HCT116 (cell line): ENCODE data around the gene ZNF8. TPM values are rescaled to one million over a fixed set of nuclear protein-coding genes. Genes with fewer than 3 reads are reported as not detected.

Source experiments
- ATAC-seq: fragments of 200-7000 bp; cut with Tn5 transposase; 2 replicates; pipeline ENCODE4 v1.9.1; 2020; ENCODE audit warnings: mild to moderate bottlenecking, moderate library complexity
- BruUV-seq: library from RNA; stranded (reverse); fragments of 400-500 nt; replicated peaks from 2 replicates; lab custom pipeline; 2021; lab: Mats Ljungman, UMichigan
- CTCF ChIA-PET: fragments of 300-600 bp; sonication (Branson Sonifier 250); formaldehyde crosslinking; loops from one replicate; lab custom pipeline; 2021; ENCODE audit warnings: antibody characterized with exemption; lab: Charles Lee
- POLR2A ChIA-PET: fragments of 300-600, 350-600 bp; sonication (Branson Sonifier 250); formaldehyde crosslinking; loops from one replicate; lab custom pipeline; 2021; ENCODE audit warnings: antibody characterized with exemption; lab: Charles Lee
- RAD21 ChIA-PET, 2 experiments: fragments of 300-600 bp; sonication (Branson Sonifier 250); formaldehyde crosslinking; loops; one replicate each; lab custom pipeline; 2023; ENCODE audit warnings: low total read pairs in 2 of 2; ENCODE audit not compliant: uncharacterized antibody in 2 of 2, unreplicated experiment in 2 of 2, low non-redundant PET in 1 of 2; lab: Charles Lee
- DNase-seq: peaks from one replicate; pipeline ENCODE4 v3.0.0-alpha.2; 2010; ENCODE audit warnings: low read depth, low spot score
- H2AFZ ChIP-seq: fragments of 200-600 bp; shearing (Covaris generic), sonication (generic); 2 replicates; pipeline ENCODE4 v1.6.1; 2017; ENCODE audit warnings: low read depth, mixed run types, mixed read lengths, antibody characterized with exemption, low read length; ENCODE audit not compliant: poor library complexity, severe bottlenecking
- H3K27ac ChIP-seq: 2 replicates; pipeline ENCODE4 v1.5.1; 2012; ENCODE audit warnings: low read depth, low read length
- H3K27me3 ChIP-seq: fragments of 200-600 bp; sonication (generic); 2 replicates; pipeline ENCODE4 v1.6.1; 2016; ENCODE audit warnings: mixed run types, low read length, mixed read lengths; ENCODE audit not compliant: insufficient read depth
- H3K36me3 ChIP-seq, 2 experiments: fragments of 200-500 bp in 1 of 2; fragments of 200-600 bp in 1 of 2; sonication (Bioruptor generic) in 1 of 2; sonication (generic) in 1 of 2; 2 replicates each; pipeline versions ENCODE4 v1.5.1 to v1.6.1; 2014 to 2016; ENCODE audit warnings: low read length in 2 of 2, inconsistent platforms in 1 of 2, mixed read lengths in 1 of 2, mixed run types in 1 of 2; ENCODE audit not compliant: insufficient read depth in 2 of 2, control insufficient read depth in 1 of 2
- H3K4me1 ChIP-seq, 2 experiments: fragments of 200-600 bp in 1 of 2; sonication (generic) in 1 of 2; 2 replicates each; pipeline versions ENCODE4 v1.5.1 to v1.6.1; 2012 to 2017; ENCODE audit warnings: low read length in 2 of 2, inconsistent platforms in 1 of 2, mild to moderate bottlenecking in 1 of 2, mixed read lengths in 1 of 2, mixed run types in 1 of 2, moderate library complexity in 1 of 2; ENCODE audit not compliant: insufficient read depth in 2 of 2, control insufficient read depth in 1 of 2
- H3K4me2 ChIP-seq: fragments of 200-600 bp; sonication (generic); 2 replicates; pipeline ENCODE4 v1.6.1; 2017; ENCODE audit warnings: mixed run types, low read length, mixed read lengths
- H3K4me3 ChIP-seq, 2 experiments: fragments of 200-600 bp in 1 of 2; sonication (generic) in 1 of 2; replicated peaks in 1 of 2; 2 replicates each; pipeline ENCODE4 v1.5.1; 2011 to 2016; ENCODE audit warnings: low read length in 2 of 2, control low read depth in 1 of 2, low read depth in 1 of 2, mild to moderate bottlenecking in 1 of 2, mixed read lengths in 1 of 2, mixed run types in 1 of 2
- H3K79me2 ChIP-seq: fragments of 200-600 bp; sonication (generic); 2 replicates; pipeline ENCODE4 v1.6.1; 2017; ENCODE audit warnings: mild to moderate bottlenecking, mixed run types, low read length, moderate library complexity, mixed read lengths; ENCODE audit not compliant: insufficient read depth
- H3K9ac ChIP-seq: fragments of 200-600 bp; sonication (generic); 2 replicates; pipeline ENCODE4 v1.6.1; 2016; ENCODE audit warnings: low read length, mixed read lengths
- H3K9me2 ChIP-seq: fragments of 200-600 bp; sonication (generic), shearing (Covaris generic); 2 replicates; pipeline ENCODE4 v1.6.1; 2017; ENCODE audit warnings: mixed run types, mild to moderate bottlenecking, moderate library complexity; ENCODE audit not compliant: insufficient read depth
- H3K9me3 ChIP-seq, 2 experiments: fragments of 200-500 bp in 1 of 2; fragments of 200-600 bp in 1 of 2; sonication (Bioruptor generic) in 1 of 2; sonication (generic) in 1 of 2; 2 replicates each; pipeline ENCODE4 v1.6.1; 2014 to 2017; ENCODE audit warnings: low read length in 2 of 2, mixed read lengths in 2 of 2, inconsistent platforms in 1 of 2, low read depth in 1 of 2, mild to moderate bottlenecking in 1 of 2, mixed run types in 1 of 2, moderate library complexity in 1 of 2; ENCODE audit not compliant: control insufficient read depth in 1 of 2, insufficient read depth in 1 of 2
- H4K20me1 ChIP-seq: fragments of 200-600 bp; sonication (generic), shearing (Covaris generic); 2 replicates; pipeline ENCODE4 v1.6.1; 2017; ENCODE audit warnings: mixed run types, mild to moderate bottlenecking, moderate library complexity; ENCODE audit not compliant: insufficient read depth
- ATF3 ChIP-seq: IDR thresholded peaks from 2 replicates; pipeline ENCODE4 v1.6.1; 2012
- CBX3 ChIP-seq: IDR thresholded peaks from 2 replicates; pipeline ENCODE4 v1.6.1; 2012; ENCODE audit warnings: low read depth
- CEBPB ChIP-seq: IDR thresholded peaks from 2 replicates; pipeline ENCODE4 v1.6.1; 2012; ENCODE audit warnings: low read depth
- EGR1 ChIP-seq: IDR thresholded peaks from 2 replicates; pipeline ENCODE4 v1.6.1; 2012; ENCODE audit warnings: low read depth
- EZH2 ChIP-seq: fragments of 200-600 bp; sonication (generic); IDR thresholded peaks from 2 replicates; pipeline ENCODE4 v1.6.1; 2017; ENCODE audit warnings: antibody characterized with exemption, mixed run types
- EZH2phosphoT487 ChIP-seq: fragments of 200-600 bp; IDR thresholded peaks from 2 replicates; pipeline ENCODE4 v1.6.1; 2018; ENCODE audit warnings: antibody characterized with exemption, borderline replicate concordance
- FOSL1 ChIP-seq: IDR thresholded peaks from 2 replicates; pipeline ENCODE4 v1.6.1; 2012; ENCODE audit warnings: low read depth
- POLR2A ChIP-seq: IDR thresholded peaks from 2 replicates; pipeline ENCODE4 v1.7.0; 2011; ENCODE audit warnings: borderline replicate concordance; ENCODE audit not compliant: insufficient read depth, insufficient read length; ENCODE audit errors: extremely low read depth
- POLR2AphosphoS5 ChIP-seq: IDR thresholded peaks from 2 replicates; pipeline ENCODE4 v1.6.1; 2011; ENCODE audit warnings: mild to moderate bottlenecking, low read depth, low read length, moderate library complexity
- RAD21 ChIP-seq: IDR thresholded peaks from 2 replicates; pipeline ENCODE4 v1.6.1; 2012; ENCODE audit warnings: low read depth, mild to moderate bottlenecking
- SIN3A ChIP-seq: IDR thresholded peaks from 2 replicates; pipeline ENCODE4 v1.6.1; 2012; ENCODE audit warnings: low read depth
- SP1 ChIP-seq: IDR thresholded peaks from 2 replicates; pipeline ENCODE4 v1.6.1; 2012; ENCODE audit warnings: low read depth
- SRF ChIP-seq: IDR thresholded peaks from 2 replicates; pipeline ENCODE4 v1.6.1; 2012; ENCODE audit warnings: low read depth
- TCF7L2 ChIP-seq: IDR thresholded peaks from 2 replicates; pipeline ENCODE4 v1.7.0; 2011; ENCODE audit warnings: borderline replicate concordance, inconsistent platforms; ENCODE audit not compliant: insufficient read depth, insufficient read length; ENCODE audit errors: extremely low read depth
- YY1 ChIP-seq: IDR thresholded peaks from 2 replicates; pipeline ENCODE4 v1.6.1; 2011; ENCODE audit warnings: low read length, low read depth, moderate library complexity, mild to moderate bottlenecking; ENCODE audit not compliant: insufficient replicate concordance; ENCODE audit errors: extremely low read depth
- ZFX ChIP-seq: fragments of 450-650 bp; IDR thresholded peaks from 2 replicates; pipeline ENCODE4 v1.6.1; 2017
- ZNF274 ChIP-seq: fragments of 200-500 bp; sonication (Bioruptor generic); IDR thresholded peaks from 2 replicates; pipeline ENCODE4 v1.6.1; 2014; ENCODE audit warnings: mild to moderate bottlenecking, low read depth, low read length, inconsistent platforms
- intact Hi-C: fragments of 100-400 bp; cut with micrococcal nuclease; formaldehyde crosslinking; loops from 2 replicates; pipeline ENCODE4 v1.10.0; 2022
- total RNA-seq: library from RNA; stranded (reverse); gene quantifications from one replicate; pipeline ENCODE4 v1.2.1, GENCODE V29; 2021; ENCODE audit not compliant: unreplicated experiment
- TF ChIP-seq, protein P1 (sequence below): IDR thresholded peaks from 2 replicates; pipeline ENCODE4 v1.6.1; 2011; ENCODE audit warnings: mild to moderate bottlenecking, low read length, moderate library complexity; ENCODE audit not compliant: insufficient replicate concordance; ENCODE audit errors: extremely low read depth
- TF ChIP-seq, protein P2 (sequence below), 3 experiments: fragments of 200-600 bp in 1 of 3; sonication (generic) in 1 of 3; IDR thresholded peaks in 2 of 3; conservative IDR thresholded peaks in 1 of 3; 2 replicates each; pipeline ENCODE4 v1.5.1; 2012 to 2017; ENCODE audit warnings: low read depth in 2 of 3, low read length in 2 of 3, antibody characterized with exemption in 1 of 3, borderline replicate concordance in 1 of 3, control low read depth in 1 of 3, mild to moderate bottlenecking in 1 of 3, mixed read lengths in 1 of 3, mixed run types in 1 of 3, moderate library complexity in 1 of 3; ENCODE audit not compliant: insufficient read depth in 1 of 3

Gene ZNF8
- total RNA-seq, 1 experiment from 2014 or later, result 6.4 TPM

DNA sequence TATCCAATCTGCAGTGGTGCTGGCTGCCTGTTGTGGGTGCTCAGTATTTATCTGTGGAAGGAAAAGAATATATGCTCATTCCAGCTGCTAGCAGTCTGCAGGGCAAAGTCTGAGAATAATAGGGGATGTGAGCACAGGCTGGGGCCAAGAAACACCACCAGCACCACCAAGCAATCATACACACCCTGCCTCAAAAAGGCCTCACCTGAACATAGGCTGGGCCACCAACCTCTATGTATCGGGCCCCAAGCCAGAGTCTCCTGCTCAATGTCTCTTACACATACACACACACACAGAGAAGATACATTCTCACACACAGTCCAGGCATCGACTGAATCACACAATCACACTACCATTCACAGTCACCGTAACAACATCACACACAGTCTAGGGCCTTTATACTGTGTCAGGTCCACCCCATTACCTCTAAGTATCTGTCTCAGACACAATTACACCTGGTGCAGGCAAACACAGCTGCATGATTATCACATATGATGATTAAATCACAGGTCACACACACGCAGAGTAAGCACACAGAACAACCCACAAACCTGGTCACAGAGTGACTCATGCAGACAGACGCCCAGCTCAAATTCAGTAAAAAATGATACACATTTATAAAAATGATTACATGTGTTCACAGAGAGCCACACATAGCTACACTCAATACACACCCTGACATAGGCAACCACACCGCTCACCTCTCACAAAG lies 46.7 kb downstream of the ZNF8 start:
- intact Hi-C loops, result loop anchor here (1.0 to 5.0 kb wide), 3 partner anchors 20 to 192 kb away; partner anchors contain the start of genes ERVK3-1, ZBTB45 and ZNF584
- no peaks in the 10 kb centered on the region for H3K27me3 ChIP-seq
- no peak for DNase-seq
- no peaks in the 10 kb centered on the region for H4K20me1 ChIP-seq
- no peaks in the 10 kb centered on the region for H3K36me3 ChIP-seq
- no peak for ATAC-seq
- H3K9ac ChIP-seq, result peak overlapping the region; percentile 72; the same call in 1 of the 2 replicates
- no peak for TF ChIP-seq POLR2A
- no peak for TF ChIP-seq YY1
- no peak for TF ChIP-seq RAD21
- no peak for TF ChIP-seq ZFX
- TF ChIP-seq, protein P1, sequence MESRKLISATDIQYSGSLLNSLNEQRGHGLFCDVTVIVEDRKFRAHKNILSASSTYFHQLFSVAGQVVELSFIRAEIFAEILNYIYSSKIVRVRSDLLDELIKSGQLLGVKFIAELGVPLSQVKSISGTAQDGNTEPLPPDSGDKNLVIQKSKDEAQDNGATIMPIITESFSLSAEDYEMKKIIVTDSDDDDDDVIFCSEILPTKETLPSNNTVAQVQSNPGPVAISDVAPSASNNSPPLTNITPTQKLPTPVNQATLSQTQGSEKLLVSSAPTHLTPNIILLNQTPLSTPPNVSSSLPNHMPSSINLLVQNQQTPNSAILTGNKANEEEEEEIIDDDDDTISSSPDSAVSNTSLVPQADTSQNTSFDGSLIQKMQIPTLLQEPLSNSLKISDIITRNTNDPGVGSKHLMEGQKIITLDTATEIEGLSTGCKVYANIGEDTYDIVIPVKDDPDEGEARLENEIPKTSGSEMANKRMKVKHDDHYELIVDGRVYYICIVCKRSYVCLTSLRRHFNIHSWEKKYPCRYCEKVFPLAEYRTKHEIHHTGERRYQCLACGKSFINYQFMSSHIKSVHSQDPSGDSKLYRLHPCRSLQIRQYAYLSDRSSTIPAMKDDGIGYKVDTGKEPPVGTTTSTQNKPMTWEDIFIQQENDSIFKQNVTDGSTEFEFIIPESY, result no peak
- no peak for TF ChIP-seq SIN3A
- TF ChIP-seq TCF7L2, result no peak
- no peak for TF ChIP-seq ATF3
- TF ChIP-seq EZH2phosphoT487, result no peak
- TF ChIP-seq CBX3, result no peak
- no peak for TF ChIP-seq FOSL1
- TF ChIP-seq SRF, result no peak
- TF ChIP-seq SP1, result no peak
- no peak for TF ChIP-seq POLR2AphosphoS5
- TF ChIP-seq, protein P2, sequence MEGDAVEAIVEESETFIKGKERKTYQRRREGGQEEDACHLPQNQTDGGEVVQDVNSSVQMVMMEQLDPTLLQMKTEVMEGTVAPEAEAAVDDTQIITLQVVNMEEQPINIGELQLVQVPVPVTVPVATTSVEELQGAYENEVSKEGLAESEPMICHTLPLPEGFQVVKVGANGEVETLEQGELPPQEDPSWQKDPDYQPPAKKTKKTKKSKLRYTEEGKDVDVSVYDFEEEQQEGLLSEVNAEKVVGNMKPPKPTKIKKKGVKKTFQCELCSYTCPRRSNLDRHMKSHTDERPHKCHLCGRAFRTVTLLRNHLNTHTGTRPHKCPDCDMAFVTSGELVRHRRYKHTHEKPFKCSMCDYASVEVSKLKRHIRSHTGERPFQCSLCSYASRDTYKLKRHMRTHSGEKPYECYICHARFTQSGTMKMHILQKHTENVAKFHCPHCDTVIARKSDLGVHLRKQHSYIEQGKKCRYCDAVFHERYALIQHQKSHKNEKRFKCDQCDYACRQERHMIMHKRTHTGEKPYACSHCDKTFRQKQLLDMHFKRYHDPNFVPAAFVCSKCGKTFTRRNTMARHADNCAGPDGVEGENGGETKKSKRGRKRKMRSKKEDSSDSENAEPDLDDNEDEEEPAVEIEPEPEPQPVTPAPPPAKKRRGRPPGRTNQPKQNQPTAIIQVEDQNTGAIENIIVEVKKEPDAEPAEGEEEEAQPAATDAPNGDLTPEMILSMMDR (IDR thresholded peaks at IDR 0.05 in 2 of 3, conservative IDR thresholded peaks at IDR 0.05 in 1 of 3; ENCODE audit: borderline replicate concordance in 1 of 3, insufficient read depth in 1 of 3, low read depth in 2 of 3, low read length in 2 of 3), result no peak
- no peak for TF ChIP-seq CEBPB
- TF ChIP-seq ZNF274, result no peak
- TF ChIP-seq EGR1, result no peak
- TF ChIP-seq EZH2, result no peak
- H3K4me2 ChIP-seq, result peak overlapping the region; percentile 90
- RAD21 ChIA-PET, result no interaction called here
- no TSS peak for BruUV-seq
- peaks cover 10 to 21% of the 10 kb centered on the region in 2 experiments for H3K4me1 ChIP-seq
- peak overlapping the region; percentile 78 to 91 for H3K4me3 ChIP-seq
- POLR2A ChIA-PET, result interaction anchor here (2.1 kb wide), 1 partner anchor 37 kb away, joined by 9 read pairs; the partner anchor contains the start of gene ZNF497
- H3K27ac ChIP-seq, result no peak overlapping the region
- peaks cover 33% of the 10 kb centered on the region for H3K79me2 ChIP-seq
- H2AFZ ChIP-seq, result no peak overlapping the region
- no peaks in the 10 kb centered on the region for H3K9me2 ChIP-seq
- H3K9me3 ChIP-seq, result no peaks in the 10 kb centered on the region
- CTCF ChIA-PET, result no interaction called here
